Activated T-helper 1 cell treated with anti-CD3 and anti-CD28 coated beads, Interleukin-12 subunit alpha, Interleukin-12 subunit beta, Interleukin-2, Interleukin-4 antibody, amounts not matched to agents 30 ng/mL and 10 ng/mL and 1 ng/mL, durations not matched to agents 14 hours and 24 hours and 36 hours (primary cell): ENCODE data around the gene SNED1. TPM values are rescaled to one million over a fixed set of nuclear protein-coding genes. Genes with fewer than 3 reads are reported as not detected.
A peak's percentile ranks its signal among the peaks of the same experiment; 100 is the strongest.

Source experiments
- DNase-seq: peaks from one replicate; pipeline ENCODE4 v3.0.0; 2021; ENCODE audit warnings: low spot score
- H3K27ac Mint-ChIP-seq: one replicate; pipeline ENCODE4 v1.8.0; 2021; ENCODE audit warnings: mild to moderate bottlenecking, mixed read lengths
- H3K27me3 Mint-ChIP-seq: one replicate; pipeline ENCODE4 v1.8.0; 2022; ENCODE audit warnings: mild to moderate bottlenecking, moderate library complexity, mixed read lengths; ENCODE audit not compliant: insufficient read depth
- H3K36me3 Mint-ChIP-seq: one replicate; pipeline ENCODE4 v1.8.0; 2021; ENCODE audit warnings: low read depth, mixed read lengths
- H3K4me1 Mint-ChIP-seq: one replicate; pipeline ENCODE4 v1.8.0; 2021; ENCODE audit warnings: low read depth, mixed read lengths
- H3K4me3 Mint-ChIP-seq: one replicate; pipeline ENCODE4 v1.8.0; 2021; ENCODE audit warnings: mild to moderate bottlenecking, moderate library complexity, mixed read lengths
- H3K9me3 Mint-ChIP-seq: one replicate; pipeline ENCODE4 v1.8.0; 2021; ENCODE audit warnings: mixed read lengths
- intact Hi-C: fragments of 100-400 bp; cut with micrococcal nuclease; formaldehyde crosslinking; loops from one replicate; pipeline ENCODE4 v1.15.1; 2024
- total RNA-seq: library from RNA; stranded (reverse); gene quantifications from 2 replicates; pipeline ENCODE4 v1.2.3, GENCODE V29; 2022

Gene SNED1
- total RNA-seq, 1 donor from 2014 or later, result 2.5 TPM

- peak overlapping the region; percentile 31 for H3K27ac Mint-ChIP-seq
- H3K27me3 Mint-ChIP-seq, result no peaks in the 10 kb centered on the region
- no peak overlapping the region for H3K4me3 Mint-ChIP-seq
- DNase-seq, result no peak
- intact Hi-C loops, result no loop called here
- no peaks in the 10 kb centered on the region for H3K9me3 Mint-ChIP-seq
- H3K4me1 Mint-ChIP-seq, result peaks cover 34% of the 10 kb centered on the region
- peaks cover 49% of the 10 kb centered on the region for H3K36me3 Mint-ChIP-seq
Measured at GRCh38 chr2:241132538-241133435, 134.4 kb downstream of the SNED1 start.

- Mint-ChIP-seq H3K4me3 (no peak overlapping the region), H3K4me1 (peaks cover 28% of the 10 kb centered on the region), H3K27me3 (no peaks in the 10 kb centered on the region), H3K9me3 (no peaks in the 10 kb centered on the region), H3K36me3 (peaks cover 46% of the 10 kb centered on the region), H3K27ac (peak overlapping the region; percentile 31)
- DNase-seq, result no peak
- intact Hi-C loops, result no loop called here
Measured at GRCh38 chr2:241133436-241133820, 135.0 kb downstream of the SNED1 start.

DNA sequence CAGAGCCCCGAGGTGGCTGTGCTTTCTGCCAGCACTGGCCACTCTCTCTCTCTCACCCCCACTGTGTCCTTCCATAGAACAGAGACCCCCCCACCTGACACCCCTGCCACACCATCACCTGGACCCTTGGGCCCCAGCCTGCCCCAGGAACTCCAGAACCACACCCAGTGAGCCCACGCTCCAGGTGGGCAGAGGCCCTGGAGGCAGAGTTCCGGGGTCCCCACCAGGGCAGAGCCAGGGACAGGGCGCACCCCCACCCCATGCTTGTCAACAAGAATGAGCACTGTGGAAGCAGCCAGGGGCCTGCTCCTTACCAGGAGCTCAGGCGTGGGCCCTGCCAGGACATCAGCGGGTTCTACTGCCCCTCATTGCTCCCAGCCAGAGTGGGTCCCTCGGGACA is 136.3 kb downstream of the SNED1 start:
- Mint-ChIP-seq H3K4me1 (peaks cover 15% of the 10 kb centered on the region), H3K27me3 (no peaks in the 10 kb centered on the region), H3K9me3 (no peaks in the 10 kb centered on the region), H3K4me3 (no peak overlapping the region), H3K27ac (no peak overlapping the region), H3K36me3 (peaks cover 44% of the 10 kb centered on the region)
- intact Hi-C loops, result no loop called here
- DNase-seq, result no peak

GRCh38 chr2:241135737-241136136 is 137.3 kb downstream of the SNED1 start:
- H3K4me1 Mint-ChIP-seq, result peaks cover 9% of the 10 kb centered on the region
- H3K36me3 Mint-ChIP-seq, result peaks cover 37% of the 10 kb centered on the region
- no peaks in the 10 kb centered on the region for H3K9me3 Mint-ChIP-seq
- intact Hi-C loops, result no loop called here
- H3K27me3 Mint-ChIP-seq, result no peaks in the 10 kb centered on the region
- DNase-seq, result no peak
- no peak overlapping the region for H3K4me3 Mint-ChIP-seq
- H3K27ac Mint-ChIP-seq, result no peak overlapping the region

GRCh38 chr2:241136191-241136590 is 137.8 kb downstream of the SNED1 start:
- H3K4me1 Mint-ChIP-seq, result peaks cover 9% of the 10 kb centered on the region
- no peak overlapping the region for H3K4me3 Mint-ChIP-seq
- no peaks in the 10 kb centered on the region for H3K27me3 Mint-ChIP-seq
- no peak overlapping the region for H3K27ac Mint-ChIP-seq
- peaks cover 37% of the 10 kb centered on the region for H3K36me3 Mint-ChIP-seq
- no peaks in the 10 kb centered on the region for H3K9me3 Mint-ChIP-seq
- intact Hi-C loops, result no loop called here
- DNase-seq, result no peak

GRCh38 chr2:241136661-241137260 is 138.3 kb downstream of the SNED1 start:
- Mint-ChIP-seq H3K4me3 (no peak overlapping the region), H3K36me3 (peaks cover 40% of the 10 kb centered on the region), H3K4me1 (peaks cover 9% of the 10 kb centered on the region), H3K27me3 (no peaks in the 10 kb centered on the region), H3K9me3 (no peaks in the 10 kb centered on the region), H3K27ac (no peak overlapping the region)
- intact Hi-C loops, result no loop called here
- no peak for DNase-seq

- Mint-ChIP-seq H3K27ac (peak overlapping the region; percentile 75), H3K36me3 (peaks cover 44% of the 10 kb centered on the region), H3K9me3 (no peaks in the 10 kb centered on the region), H3K4me1 (peaks cover 7% of the 10 kb centered on the region), H3K27me3 (no peaks in the 10 kb centered on the region), H3K4me3 (no peak overlapping the region)
- DNase-seq, result no peak
- intact Hi-C loops, result no loop called here
Measured at GRCh38 chr2:241137276-241138190, 139.1 kb downstream of the SNED1 start.

DNA sequence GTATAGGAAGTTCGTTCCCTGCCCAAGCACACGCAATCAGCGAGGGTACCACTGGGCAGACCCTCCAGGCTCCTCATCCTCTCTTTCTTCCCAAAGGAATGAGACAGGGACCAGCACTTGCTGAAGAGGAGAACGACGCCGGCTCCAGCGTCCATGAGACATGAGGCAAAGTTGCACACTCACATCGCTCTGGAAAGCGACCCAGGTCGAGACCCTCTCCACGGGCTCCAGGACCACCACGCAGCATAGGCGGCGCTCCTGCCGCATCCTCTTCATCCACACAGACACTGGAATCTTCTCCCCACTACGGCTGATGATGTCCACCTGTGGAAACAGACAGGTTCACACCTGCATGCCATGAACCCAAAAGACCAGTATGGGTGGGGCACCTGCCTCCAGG is 140.1 kb downstream of the SNED1 start:
- no peaks in the 10 kb centered on the region for H3K9me3 Mint-ChIP-seq
- no peaks in the 10 kb centered on the region for H3K4me1 Mint-ChIP-seq
- H3K27ac Mint-ChIP-seq, result no peak overlapping the region
- peaks cover 37% of the 10 kb centered on the region for H3K36me3 Mint-ChIP-seq
- no peak for DNase-seq
- intact Hi-C loops, result no loop called here
- H3K27me3 Mint-ChIP-seq, result no peaks in the 10 kb centered on the region
- H3K4me3 Mint-ChIP-seq, result no peak overlapping the region

DNA sequence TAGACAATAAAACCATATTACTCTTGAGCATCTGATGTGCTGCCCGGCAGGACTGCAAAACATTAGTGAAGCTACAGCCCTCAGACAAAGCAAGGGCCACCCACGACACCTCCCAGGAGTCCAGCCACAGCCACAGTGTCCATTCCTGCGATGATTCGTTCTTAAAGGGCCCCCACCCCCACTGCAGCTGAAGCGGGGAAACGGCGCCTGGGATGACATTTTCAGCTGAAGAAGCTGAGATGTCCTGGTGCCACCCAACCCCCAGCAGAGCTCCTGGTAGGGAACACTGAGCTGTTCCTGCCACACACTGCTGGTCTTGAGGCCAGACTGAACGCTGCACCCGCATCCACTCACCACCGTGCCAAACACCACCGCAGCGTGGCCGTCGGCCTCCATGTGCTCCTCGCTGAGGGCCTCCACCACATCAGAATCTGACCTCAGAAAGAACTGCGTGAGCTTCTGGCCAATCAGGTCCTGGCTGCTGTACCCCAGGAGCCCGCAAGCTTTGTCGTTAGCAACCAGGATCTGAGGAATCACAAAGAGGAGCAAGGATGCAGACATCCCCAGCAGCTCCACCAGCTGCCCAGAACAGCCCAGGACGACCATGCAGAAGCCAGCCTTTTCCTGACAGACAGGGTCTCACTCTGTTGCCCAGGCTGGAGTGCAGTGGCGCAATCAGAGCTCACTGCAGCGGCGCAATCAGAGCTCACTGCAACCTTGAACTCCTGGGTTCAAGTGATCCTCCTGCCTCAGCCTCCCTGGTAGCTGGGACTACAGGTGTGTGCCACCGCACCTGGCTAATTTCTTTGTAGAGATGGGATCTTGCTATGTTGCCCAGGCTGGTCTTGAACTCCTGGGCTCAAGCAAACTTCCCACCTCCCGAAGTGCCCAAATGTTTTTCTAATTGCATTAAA is 141.4 kb downstream of the SNED1 start:
- Mint-ChIP-seq H3K27me3 (no peaks in the 10 kb centered on the region), H3K36me3 (peaks cover 37% of the 10 kb centered on the region), H3K4me3 (no peak overlapping the region), H3K9me3 (no peaks in the 10 kb centered on the region), H3K27ac (no peak overlapping the region), H3K4me1 (no peaks in the 10 kb centered on the region)
- intact Hi-C loops, result no loop called here
- DNase-seq, result no peak

DNA sequence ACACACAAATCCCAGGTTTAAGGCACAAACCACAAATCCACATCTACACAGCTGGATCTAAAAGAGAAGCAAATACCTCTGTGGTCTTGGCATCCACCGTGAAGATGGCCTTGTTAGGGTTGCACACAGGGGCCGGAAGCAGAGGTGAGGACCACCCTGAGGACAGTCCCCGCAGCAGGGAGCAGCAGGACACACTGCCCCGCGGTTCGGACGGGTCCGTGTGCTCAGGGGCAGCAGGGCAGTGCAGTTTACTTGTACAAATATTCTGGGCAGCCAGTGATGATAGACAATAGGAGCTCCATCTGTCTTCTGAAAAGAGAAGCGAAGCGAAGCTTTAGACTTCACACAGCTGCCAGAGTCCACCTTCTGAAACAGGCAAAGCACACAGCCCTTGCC is 142.0 kb downstream of the SNED1 start:
- intact Hi-C loops, result no loop called here
- Mint-ChIP-seq H3K9me3 (no peaks in the 10 kb centered on the region), H3K27ac (no peak overlapping the region), H3K36me3 (peaks cover 39% of the 10 kb centered on the region), H3K27me3 (no peaks in the 10 kb centered on the region), H3K4me1 (no peaks in the 10 kb centered on the region), H3K4me3 (no peak overlapping the region)
- no peak for DNase-seq

DNA sequence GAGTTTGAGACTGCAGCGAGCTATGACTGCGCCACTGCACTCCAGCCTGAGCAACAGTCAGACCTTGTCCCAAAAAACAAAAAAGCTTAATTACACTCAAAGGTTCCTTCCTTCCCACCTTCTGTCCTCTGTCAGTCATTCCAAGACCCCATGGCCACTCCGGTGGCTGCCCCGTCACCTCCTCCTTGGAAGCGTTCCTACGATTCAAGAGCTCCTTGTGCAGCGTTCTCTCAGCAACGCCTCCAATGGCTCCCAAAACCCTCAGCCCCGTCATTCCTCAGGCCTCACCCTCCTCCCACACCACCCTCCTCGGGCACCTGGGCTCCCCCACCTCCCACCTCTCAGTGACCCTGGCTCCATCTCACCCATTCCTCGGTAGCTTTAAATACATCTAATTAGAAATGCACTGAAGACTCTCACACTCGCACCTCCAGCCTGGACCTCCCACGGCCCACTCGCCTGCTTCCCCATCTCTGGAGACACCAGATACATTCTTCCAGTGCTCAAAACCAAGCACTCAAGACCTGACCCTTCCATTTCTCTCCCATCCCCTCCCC is 142.9 kb downstream of the SNED1 start:
- Mint-ChIP-seq H3K4me1 (peaks cover 7% of the 10 kb centered on the region), H3K27me3 (no peaks in the 10 kb centered on the region), H3K9me3 (no peaks in the 10 kb centered on the region), H3K4me3 (no peak overlapping the region), H3K27ac (no peak overlapping the region), H3K36me3 (peaks cover 33% of the 10 kb centered on the region)
- intact Hi-C loops, result no loop called here
- DNase-seq, result no peak

GRCh38 chr2:241142063-241142462 is 143.6 kb downstream of the SNED1 start:
- peak overlapping the region; percentile 42 for H3K27ac Mint-ChIP-seq
- H3K9me3 Mint-ChIP-seq, result no peaks in the 10 kb centered on the region
- intact Hi-C loops, result no loop called here
- H3K4me3 Mint-ChIP-seq, result no peak overlapping the region
- peaks cover 13% of the 10 kb centered on the region for H3K4me1 Mint-ChIP-seq
- no peak for DNase-seq
- peaks cover 30% of the 10 kb centered on the region for H3K36me3 Mint-ChIP-seq
- H3K27me3 Mint-ChIP-seq, result no peaks in the 10 kb centered on the region
